HG03378 (cell line): Measurements from ENCODE around the gene GPS2.
A peak's percentile ranks its signal among the peaks of the same experiment; 100 is the strongest.

Experiments
- ATAC-seq: cut with Tn5 transposase; IDR thresholded peaks from one replicate; pipeline ENCODE4 v1.9.1; 2021; ENCODE audit warnings: mild to moderate bottlenecking, moderate library complexity; ENCODE audit not compliant: unreplicated experiment

The GPS2 gene, protein sequence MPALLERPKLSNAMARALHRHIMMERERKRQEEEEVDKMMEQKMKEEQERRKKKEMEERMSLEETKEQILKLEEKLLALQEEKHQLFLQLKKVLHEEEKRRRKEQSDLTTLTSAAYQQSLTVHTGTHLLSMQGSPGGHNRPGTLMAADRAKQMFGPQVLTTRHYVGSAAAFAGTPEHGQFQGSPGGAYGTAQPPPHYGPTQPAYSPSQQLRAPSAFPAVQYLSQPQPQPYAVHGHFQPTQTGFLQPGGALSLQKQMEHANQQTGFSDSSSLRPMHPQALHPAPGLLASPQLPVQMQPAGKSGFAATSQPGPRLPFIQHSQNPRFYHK

DNA sequence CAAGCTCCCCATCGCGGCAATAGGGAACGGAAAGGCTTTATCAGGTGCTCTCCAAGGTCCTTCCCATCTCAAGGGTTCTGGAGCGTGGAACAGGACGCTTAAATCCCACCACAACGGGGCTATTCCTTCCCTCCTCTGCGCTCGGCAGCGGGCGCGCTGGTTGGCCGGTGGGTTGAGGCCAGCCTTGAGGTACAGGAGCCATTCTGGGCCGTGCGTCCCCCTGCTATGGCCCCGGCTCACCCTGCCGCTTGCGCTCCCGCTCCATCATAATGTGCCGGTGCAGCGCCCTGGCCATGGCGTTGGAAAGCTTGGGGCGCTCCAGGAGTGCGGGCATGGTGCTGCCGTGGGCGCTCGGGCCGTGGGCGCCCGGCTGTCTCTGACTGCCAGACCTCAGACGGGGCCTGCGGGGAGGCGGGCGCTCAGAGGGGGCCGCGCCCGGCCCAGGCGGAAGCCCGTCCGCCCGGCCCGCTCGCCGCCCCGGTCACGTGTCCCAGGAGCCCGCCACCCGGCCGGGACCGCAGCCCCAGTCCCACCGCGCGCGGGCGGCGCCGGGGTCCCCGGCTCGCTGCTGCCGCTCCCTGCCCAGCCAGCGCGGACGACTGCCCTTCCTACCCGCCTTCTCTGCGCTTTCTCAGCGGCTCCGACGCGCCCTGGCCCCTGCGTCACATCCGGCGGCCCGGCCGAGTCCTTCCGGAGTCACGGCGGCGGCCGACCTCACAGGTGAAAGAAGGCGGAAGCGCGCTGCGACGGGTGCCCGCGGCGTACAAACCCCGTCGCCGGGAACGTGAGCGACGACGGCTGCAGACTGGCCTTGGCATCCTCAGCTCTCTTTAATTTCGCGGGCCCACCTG is at the start of gene GPS2:
Gene GPS2, minus strand, starts transcription at position 642 of the 851 bp plus-strand sequence. Its CDS starts 308 bp downstream, at position 334.
- peak; percentile 37 for ATAC-seq

DNA sequence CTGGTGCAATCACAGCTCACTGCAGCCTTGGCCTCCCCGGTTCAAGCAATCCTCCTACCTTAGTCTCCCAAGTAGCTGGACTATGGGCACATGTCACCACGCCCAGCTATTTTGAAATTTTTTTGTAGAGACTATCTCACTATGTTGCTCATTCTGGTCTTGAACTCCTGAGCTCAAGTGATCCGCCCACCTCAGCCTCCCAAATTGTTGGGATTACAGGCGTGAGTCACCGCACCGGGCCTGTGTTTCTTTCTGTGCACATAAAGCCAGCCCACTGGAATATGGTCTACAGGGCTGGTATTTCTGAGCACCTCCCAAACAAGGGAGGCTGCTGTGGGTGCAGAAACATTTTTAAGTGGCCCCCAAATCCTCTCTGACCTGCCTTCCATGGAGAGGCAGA is 48.2 kb upstream of the GPS2 start:
- no peak for ATAC-seq

DNA sequence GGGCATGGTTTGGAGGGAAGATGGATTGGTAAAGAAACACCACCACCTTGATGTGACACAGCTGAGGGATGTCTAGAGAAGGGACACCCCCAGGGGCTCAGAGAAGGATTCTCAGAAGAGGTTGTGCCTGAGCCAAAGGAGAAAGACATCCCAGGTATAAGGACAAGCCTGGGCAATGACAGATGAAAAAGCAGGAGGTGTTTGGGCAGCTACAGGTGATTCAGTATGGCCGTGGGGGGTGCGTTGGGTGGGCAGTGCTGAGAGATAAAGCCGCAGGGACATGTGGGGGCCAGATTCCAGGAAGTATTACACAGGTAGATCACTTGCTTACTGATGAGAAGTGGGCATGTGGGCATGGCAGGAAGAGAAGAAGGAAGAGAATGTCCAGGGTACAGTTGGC is 46.7 kb upstream of the GPS2 start:
- ATAC-seq = no peak

DNA sequence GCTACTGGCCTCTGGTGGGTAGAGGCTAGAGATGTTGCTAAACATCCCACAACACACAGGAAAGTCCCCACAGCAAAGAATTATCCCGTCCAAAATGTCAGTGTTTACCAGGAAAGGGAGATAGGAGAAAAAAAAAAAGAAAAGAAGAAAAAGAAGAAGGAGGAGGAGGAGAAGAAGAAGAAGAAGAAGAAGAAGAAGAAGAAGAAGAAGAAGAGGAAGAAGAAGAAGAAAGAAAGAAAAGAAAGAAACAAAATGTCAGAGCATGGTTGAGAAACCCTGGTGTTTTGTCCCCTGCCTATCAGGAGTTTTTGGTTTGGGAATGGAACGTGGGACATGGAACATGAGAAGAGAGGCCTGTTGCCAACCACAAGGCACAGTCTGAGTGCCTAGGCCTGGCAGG is 42.2 kb upstream of the GPS2 start:
- ATAC-seq = no peak

DNA sequence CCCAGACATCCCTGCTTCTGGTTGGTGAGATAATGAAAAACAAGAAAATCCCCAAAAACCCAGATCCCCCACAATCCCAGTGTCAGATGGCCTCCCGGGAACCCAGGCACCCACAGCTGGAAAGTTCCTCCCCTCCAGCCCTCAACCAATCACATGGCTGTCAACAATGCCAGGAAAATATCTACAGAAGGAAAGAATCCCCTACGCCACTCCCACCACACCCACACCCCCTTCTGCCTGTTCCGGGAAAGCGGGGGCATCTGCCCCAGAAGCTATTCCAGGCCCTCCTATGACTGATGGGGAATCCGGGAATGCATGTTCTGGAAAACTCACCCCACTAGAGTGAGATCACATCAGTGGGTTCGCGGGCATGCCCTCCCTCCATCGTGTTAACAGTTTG is 41.6 kb upstream of the GPS2 start:
- no peak for ATAC-seq

DNA sequence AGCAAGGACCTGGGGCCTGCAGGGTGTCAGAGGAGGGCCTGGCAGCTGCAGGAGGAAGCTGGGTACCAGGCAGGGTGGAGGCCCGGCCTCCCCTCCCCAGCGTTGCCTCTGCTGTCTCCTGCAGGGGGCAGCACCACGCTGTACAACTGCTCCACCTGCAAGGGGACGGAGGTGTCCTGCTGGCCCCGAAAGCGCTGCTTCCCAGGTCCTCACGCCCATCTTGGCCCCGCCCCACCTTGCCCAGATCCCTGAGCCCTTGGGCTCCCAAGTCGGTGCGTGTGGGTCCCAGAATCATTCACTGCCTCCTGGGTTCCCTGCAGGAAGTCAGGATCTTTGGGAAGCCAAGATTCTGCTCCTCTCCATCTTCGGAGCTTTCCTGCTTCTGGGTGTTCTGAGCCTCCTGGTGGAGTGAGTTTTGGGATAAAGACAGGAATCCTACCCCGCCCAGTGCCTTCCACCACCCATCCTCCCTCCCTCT is 41.0 kb upstream of the GPS2 start:
- no peak for ATAC-seq

DNA sequence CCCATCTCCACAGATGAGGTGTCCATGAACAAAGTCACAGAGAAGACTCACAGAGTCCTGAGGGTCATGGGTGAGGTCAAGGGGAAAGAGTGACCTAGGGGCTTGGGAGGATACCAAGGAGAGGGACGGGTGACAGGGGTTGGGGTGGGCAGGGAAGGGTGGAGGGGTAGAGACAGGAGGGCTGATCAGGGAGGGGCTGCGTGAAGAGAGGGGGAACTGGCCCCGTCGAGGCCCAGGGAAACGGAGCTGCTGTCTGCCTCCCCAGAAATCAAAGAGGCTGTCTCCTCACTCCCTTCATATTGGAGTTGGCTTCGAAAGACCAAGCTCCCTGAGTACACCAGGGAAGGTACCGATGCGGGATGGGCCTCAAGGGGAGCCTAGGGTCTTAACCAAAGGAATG is 40.4 kb upstream of the GPS2 start:
- ATAC-seq = no peak

DNA sequence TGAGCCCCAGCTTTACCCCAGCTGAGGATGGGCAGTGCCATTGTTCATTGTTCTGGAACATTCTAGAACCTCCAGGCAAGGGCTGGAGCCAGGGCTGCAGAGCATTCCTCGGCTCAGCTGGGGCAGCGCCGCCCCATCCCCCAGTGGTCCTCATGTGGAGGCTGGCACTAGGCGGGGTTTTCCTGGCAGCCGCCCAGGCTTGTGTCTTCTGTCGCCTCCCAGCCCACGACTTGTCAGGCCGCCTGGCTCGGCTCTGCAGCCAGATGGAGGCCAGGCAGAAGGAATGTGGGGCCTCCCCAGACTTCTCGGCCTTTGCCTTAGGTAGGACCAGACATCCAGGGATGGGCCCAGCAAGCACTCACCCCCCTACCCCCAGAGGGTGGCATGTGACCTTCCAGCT is 39.9 kb upstream of the GPS2 start, which contains the start of gene TMEM95:
Gene TMEM95, plus strand, starts transcription at position 104 of the 400 bp plus-strand sequence. Its CDS starts 49 bp downstream, at position 153.
- ATAC-seq = no peak

DNA sequence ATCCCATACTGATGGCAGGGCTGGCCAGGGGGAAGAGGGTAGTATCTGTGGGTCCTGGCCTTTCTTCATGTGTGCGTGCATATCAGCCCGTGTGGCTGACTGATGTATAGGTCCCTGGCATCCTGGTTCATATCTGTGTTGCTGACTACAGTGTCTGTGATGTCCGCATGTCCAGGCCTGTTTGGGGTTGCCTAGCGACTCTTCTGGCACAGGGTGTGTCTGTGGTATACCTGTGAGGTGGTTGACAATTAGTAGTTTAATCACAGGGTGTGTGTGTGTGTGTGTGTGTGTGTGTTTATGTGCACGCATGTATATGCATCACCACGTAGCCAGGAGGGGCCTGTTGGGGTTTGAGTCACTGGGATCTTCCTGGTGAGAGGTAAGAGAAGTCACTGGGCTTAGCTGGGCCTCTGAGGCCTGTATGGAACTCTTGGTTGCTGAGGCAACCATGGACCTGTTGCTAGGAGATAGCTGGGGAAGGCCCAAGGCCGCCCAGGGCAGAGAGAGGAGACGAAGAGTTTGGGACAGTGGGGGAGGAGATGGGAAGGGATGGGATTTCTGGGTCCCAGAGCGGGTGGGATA is 39.2 kb upstream of the GPS2 start:
- no peak for ATAC-seq

DNA sequence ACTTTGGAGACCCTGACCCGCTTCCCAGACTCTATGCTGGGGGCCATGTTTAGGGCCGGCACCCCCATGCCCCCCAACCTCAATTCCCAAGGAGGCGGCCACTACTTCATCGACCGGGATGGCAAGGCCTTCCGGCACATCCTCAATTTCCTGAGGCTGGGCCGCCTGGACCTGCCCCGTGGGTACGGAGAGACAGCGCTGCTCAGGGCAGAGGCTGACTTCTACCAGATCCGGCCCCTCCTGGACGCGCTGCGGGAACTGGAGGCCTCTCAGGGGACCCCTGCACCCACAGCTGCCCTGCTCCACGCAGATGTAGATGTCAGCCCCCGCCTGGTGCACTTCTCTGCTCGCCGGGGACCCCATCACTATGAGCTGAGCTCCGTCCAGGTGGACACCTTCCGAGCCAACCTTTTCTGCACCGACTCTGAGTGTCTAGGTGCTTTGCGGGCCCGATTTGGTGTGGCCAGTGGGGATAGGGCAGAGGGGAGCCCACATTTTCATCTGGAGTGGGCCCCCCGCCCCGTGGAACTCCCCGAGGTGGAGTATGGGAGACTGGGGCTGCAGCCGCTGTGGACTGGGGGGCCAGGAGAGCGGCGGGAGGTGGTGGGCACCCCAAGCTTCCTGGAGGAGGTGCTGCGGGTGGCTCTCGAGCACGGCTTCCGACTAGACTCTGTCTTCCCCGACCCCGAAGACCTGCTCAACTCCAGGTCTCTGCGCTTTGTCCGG is 37.9 kb upstream of the GPS2 start:
- no peak for ATAC-seq

DNA sequence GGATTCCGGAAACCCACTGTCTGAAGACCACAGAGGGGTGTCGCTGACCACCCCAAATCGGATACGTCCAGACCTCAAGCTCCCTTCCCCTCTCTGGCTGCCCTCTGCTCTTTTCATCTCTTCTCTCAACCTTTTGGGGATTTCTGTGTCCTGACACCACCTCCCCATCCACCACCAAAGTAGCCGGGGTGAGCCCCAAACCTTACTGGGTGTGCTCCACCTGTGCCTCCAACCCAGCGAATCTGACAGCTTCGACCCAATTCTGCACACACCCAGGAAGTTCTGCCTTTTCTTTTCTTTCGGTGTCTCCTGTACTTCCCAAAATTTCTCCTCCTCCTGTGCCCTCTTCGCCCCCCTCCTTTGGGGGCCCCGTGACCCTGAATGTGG is 37.3 kb upstream of the GPS2 start:
- no peak for ATAC-seq

DNA sequence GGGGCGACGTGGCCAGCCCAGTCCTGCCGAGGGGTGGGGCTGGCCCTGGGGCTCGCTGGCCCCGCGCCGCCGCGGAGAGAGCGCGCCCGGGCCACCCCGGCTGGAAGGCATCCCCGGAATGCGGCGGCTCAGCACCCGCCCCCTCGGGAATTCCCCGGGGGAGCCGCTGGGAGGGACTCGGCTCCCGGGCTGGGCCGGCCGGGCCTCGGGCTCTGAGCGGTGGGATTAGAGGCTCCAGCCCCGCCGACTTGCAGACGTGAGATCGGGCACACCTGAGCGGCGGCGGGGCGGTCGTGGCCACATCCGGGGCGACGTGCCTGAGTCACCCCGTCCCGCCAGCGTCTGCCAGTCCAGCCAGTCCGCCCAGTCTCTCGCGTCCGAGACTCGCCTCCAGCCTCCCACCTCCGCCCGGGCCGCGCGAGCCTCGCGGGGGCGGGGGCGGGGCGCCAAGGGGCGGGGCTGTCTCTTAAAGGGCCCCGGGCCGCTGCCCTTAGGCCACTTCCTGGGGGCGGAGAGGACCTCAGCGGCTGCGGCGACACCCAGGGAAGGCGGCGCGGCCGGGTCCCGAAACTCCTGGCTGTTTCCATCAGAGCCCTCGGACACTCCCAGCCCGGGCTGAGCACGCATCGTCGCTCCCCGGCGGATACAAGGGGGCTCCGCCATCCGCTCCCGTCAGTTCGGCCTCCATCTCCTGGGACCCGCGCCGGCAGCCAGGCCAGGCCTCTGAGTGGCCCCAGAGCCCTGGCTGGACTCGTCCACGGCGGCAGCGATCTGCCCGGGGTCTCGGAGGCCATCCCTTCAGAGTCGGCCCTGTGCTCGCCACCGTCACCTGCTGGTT is 36.7 kb upstream of the GPS2 start, which contains the start of gene KCTD11:
Gene KCTD11, plus strand, starts transcription at position 498 of the 838 bp plus-strand sequence.
- ATAC-seq = peak; percentile 39

DNA sequence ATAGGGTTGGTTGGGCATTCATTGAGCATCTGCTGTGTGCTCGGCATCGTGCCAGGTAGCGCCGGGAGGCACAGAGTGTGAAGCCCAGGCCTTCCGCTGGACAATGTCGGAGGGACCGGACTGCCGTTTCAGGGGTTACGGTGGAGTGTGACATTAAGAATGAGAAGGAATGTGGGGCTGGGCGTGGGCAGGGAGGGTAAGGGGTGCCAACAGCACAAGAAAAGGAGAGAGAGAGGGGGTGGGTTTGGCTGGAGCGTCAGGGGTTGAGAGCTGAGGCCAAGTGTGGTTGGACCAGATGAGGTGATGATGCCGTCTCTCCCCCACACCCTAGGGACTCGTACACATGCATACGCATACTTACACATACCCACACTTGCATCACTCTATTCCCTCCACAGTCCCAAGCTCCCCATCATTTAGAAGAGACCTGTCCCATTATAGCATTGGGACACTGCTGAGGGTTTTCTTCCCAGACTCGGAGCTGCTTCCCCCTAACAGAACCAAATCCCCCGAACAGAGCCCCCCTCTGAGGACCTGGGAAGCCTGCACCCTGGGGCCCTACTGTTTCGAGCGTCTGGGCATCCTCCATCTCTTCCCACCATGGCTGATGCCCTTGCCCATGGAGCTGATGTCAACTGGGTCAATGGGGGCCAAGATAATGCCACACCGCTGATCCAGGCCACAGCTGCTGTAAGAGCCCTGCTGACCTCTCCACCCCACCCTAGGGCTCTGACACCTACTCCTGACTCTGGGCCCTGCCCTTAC is 33.5 kb upstream of the GPS2 start:
- no peak for ATAC-seq

DNA sequence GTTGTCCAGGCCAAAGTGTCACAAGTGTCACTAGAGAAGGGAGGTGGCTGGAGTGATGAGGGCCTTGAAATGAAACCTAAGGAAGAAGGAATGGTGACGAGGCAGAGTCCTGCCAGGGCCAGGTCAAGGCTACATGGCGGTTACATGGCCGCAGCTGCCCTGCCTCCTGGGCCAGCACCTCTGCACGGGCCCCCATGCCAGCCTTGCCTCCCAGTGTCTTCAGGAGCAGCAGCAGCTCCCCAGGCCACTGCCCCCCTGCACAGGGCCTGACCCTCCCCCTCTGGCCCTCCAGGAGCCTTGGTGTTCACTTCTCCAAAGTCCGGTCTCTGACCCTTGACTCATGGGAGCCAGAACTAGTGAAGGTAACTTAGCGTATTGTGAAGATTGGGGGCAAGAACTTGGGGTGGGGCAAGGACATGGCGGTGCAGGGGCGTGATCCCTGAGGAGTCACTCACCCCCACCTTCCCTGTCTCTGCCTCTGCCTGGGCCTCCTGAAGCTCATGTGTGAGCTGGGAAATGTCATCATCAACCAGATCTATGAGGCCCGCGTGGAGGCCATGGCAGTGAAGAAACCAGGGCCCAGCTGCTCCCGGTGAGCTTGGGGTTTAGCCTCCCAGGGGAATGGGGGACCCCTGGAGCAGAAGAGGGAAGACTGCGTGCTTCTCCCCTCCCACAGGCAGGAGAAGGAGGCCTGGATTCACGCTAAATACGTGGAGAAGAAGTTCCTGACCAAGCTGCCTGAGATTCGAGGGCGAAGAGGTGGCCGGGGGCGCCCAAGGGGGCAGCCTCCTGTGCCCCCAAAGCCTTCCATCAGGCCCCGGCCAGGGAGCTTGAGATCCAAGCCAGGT is 32.7 kb upstream of the GPS2 start:
- ATAC-seq = no peak

DNA sequence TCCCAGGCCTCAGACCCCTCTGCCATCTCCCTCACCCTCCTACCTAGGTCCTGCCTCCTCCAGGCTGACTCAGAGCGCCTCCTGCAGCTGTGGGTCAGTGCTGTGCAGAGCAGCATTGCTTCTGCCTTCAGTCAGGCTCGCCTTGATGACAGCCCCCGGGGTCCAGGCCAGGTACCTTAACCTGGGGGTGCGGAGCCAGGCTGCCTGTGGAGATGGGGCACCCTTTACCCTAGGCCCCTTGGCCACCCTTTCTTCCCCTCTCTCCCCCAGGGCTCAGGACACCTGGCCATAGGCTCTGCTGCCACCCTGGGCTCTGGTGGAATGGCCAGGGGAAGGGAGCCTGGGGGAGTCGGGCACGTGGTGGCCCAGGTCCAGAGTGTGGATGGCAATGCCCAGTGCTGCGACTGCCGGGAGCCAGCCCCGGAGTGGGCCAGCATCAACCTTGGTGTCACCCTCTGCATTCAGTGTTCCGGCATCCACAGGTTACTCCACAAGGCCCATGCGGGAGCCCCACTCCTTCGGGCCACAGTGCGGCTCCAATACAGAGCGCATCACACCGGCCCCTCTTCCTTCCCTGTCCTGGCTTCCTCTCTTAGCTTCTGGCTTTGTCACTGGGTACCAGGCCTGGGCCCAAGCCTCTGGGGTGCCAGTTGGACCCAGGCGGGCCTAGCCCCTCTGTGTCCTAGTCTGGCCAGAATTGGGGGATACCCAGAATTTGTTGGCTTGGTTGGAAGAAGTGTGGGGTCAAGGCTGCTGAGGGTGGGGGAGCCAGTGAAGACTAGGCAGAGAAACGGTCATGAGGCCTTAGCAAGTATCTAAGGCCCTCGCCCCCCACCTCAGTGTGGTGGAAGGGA is 31.8 kb upstream of the GPS2 start:
- no peak for ATAC-seq

DNA sequence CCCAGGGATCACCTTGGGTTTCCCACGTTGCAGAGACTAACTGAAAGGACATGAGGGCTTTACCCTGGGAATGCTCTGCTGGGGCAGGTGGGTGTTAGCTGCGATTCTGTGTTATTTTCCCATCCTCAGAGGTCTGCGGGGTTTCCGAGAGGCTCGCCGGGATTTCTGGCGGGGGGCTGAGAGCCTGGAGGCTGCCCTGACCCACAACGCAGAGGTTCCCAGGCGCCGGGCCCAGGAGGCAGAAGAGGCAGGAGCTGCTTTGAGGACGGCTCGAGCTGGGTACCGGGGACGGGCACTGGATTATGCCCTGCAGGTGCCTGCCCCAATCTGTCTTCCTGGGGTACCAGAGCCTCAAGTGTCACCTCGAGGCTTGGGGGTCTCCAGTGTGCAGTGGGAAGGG is 28.1 kb upstream of the GPS2 start:
- no peak for ATAC-seq

DNA sequence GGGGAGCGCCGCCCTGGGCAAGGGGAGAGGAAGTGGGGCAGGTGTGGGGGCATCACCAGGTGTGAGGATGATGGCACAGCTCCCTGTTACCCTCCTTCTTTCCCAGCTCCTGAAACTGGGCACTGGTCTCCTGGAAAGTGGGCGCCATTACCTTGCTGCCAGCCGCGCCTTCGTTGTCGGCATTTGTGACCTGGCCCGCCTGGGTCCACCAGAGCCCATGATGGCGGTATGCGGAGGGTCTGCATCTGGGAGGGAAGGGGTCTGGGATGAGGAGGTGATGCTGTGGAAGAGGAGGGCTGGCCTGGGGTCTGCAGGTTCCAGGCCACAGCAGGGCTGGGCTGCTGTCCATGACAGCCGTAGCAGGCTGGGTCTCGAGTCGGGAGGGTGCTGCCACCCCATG is 26.7 kb upstream of the GPS2 start:
- ATAC-seq = no peak
